HCT116 (cell line): ENCODE measurements around the gene DUSP3. TPM values are rescaled to one million over a fixed set of nuclear protein-coding genes. Genes with fewer than 3 reads are reported as not detected.

Source experiments
- ATAC-seq: fragments of 200-7000 bp; cut with Tn5 transposase; 2 replicates; pipeline ENCODE4 v1.9.1; 2020; ENCODE audit warnings: mild to moderate bottlenecking, moderate library complexity
- BruUV-seq: library from RNA; stranded (reverse); fragments of 400-500 nt; replicated peaks from 2 replicates; lab custom pipeline; 2021; lab: Mats Ljungman, UMichigan
- CTCF ChIA-PET: fragments of 300-600 bp; sonication (Branson Sonifier 250); formaldehyde crosslinking; loops from one replicate; lab custom pipeline; 2021; ENCODE audit warnings: antibody characterized with exemption; lab: Charles Lee
- POLR2A ChIA-PET: fragments of 300-600, 350-600 bp; sonication (Branson Sonifier 250); formaldehyde crosslinking; loops from one replicate; lab custom pipeline; 2021; ENCODE audit warnings: antibody characterized with exemption; lab: Charles Lee
- RAD21 ChIA-PET, 2 experiments: fragments of 300-600 bp; sonication (Branson Sonifier 250); formaldehyde crosslinking; loops; one replicate each; lab custom pipeline; 2023; ENCODE audit warnings: low total read pairs in 2 of 2; ENCODE audit not compliant: uncharacterized antibody in 2 of 2, unreplicated experiment in 2 of 2, low non-redundant PET in 1 of 2; lab: Charles Lee
- DNase-seq: peaks from one replicate; pipeline ENCODE4 v3.0.0-alpha.2; 2010; ENCODE audit warnings: low read depth, low spot score
- H2AFZ ChIP-seq: fragments of 200-600 bp; shearing (Covaris generic), sonication (generic); 2 replicates; pipeline ENCODE4 v1.6.1; 2017; ENCODE audit warnings: low read depth, mixed run types, mixed read lengths, antibody characterized with exemption, low read length; ENCODE audit not compliant: poor library complexity, severe bottlenecking
- H3K27ac ChIP-seq: 2 replicates; pipeline ENCODE4 v1.5.1; 2012; ENCODE audit warnings: low read depth, low read length
- H3K27me3 ChIP-seq: fragments of 200-600 bp; sonication (generic); 2 replicates; pipeline ENCODE4 v1.6.1; 2016; ENCODE audit warnings: mixed run types, low read length, mixed read lengths; ENCODE audit not compliant: insufficient read depth
- H3K36me3 ChIP-seq, 2 experiments: fragments of 200-500 bp in 1 of 2; fragments of 200-600 bp in 1 of 2; sonication (Bioruptor generic) in 1 of 2; sonication (generic) in 1 of 2; 2 replicates each; pipeline versions ENCODE4 v1.5.1 to v1.6.1; 2014 to 2016; ENCODE audit warnings: low read length in 2 of 2, inconsistent platforms in 1 of 2, mixed read lengths in 1 of 2, mixed run types in 1 of 2; ENCODE audit not compliant: insufficient read depth in 2 of 2, control insufficient read depth in 1 of 2
- H3K4me1 ChIP-seq, 2 experiments: fragments of 200-600 bp in 1 of 2; sonication (generic) in 1 of 2; 2 replicates each; pipeline versions ENCODE4 v1.5.1 to v1.6.1; 2012 to 2017; ENCODE audit warnings: low read length in 2 of 2, inconsistent platforms in 1 of 2, mild to moderate bottlenecking in 1 of 2, mixed read lengths in 1 of 2, mixed run types in 1 of 2, moderate library complexity in 1 of 2; ENCODE audit not compliant: insufficient read depth in 2 of 2, control insufficient read depth in 1 of 2
- H3K4me2 ChIP-seq: fragments of 200-600 bp; sonication (generic); 2 replicates; pipeline ENCODE4 v1.6.1; 2017; ENCODE audit warnings: mixed run types, low read length, mixed read lengths
- H3K4me3 ChIP-seq, 2 experiments: fragments of 200-600 bp in 1 of 2; sonication (generic) in 1 of 2; replicated peaks in 1 of 2; 2 replicates each; pipeline ENCODE4 v1.5.1; 2011 to 2016; ENCODE audit warnings: low read length in 2 of 2, control low read depth in 1 of 2, low read depth in 1 of 2, mild to moderate bottlenecking in 1 of 2, mixed read lengths in 1 of 2, mixed run types in 1 of 2
- H3K79me2 ChIP-seq: fragments of 200-600 bp; sonication (generic); 2 replicates; pipeline ENCODE4 v1.6.1; 2017; ENCODE audit warnings: mild to moderate bottlenecking, mixed run types, low read length, moderate library complexity, mixed read lengths; ENCODE audit not compliant: insufficient read depth
- H3K9ac ChIP-seq: fragments of 200-600 bp; sonication (generic); 2 replicates; pipeline ENCODE4 v1.6.1; 2016; ENCODE audit warnings: low read length, mixed read lengths
- H3K9me2 ChIP-seq: fragments of 200-600 bp; sonication (generic), shearing (Covaris generic); 2 replicates; pipeline ENCODE4 v1.6.1; 2017; ENCODE audit warnings: mixed run types, mild to moderate bottlenecking, moderate library complexity; ENCODE audit not compliant: insufficient read depth
- H3K9me3 ChIP-seq, 2 experiments: fragments of 200-500 bp in 1 of 2; fragments of 200-600 bp in 1 of 2; sonication (Bioruptor generic) in 1 of 2; sonication (generic) in 1 of 2; 2 replicates each; pipeline ENCODE4 v1.6.1; 2014 to 2017; ENCODE audit warnings: low read length in 2 of 2, mixed read lengths in 2 of 2, inconsistent platforms in 1 of 2, low read depth in 1 of 2, mild to moderate bottlenecking in 1 of 2, mixed run types in 1 of 2, moderate library complexity in 1 of 2; ENCODE audit not compliant: control insufficient read depth in 1 of 2, insufficient read depth in 1 of 2
- H4K20me1 ChIP-seq: fragments of 200-600 bp; sonication (generic), shearing (Covaris generic); 2 replicates; pipeline ENCODE4 v1.6.1; 2017; ENCODE audit warnings: mixed run types, mild to moderate bottlenecking, moderate library complexity; ENCODE audit not compliant: insufficient read depth
- ATF3 ChIP-seq: IDR thresholded peaks from 2 replicates; pipeline ENCODE4 v1.6.1; 2012
- CEBPB ChIP-seq: IDR thresholded peaks from 2 replicates; pipeline ENCODE4 v1.6.1; 2012; ENCODE audit warnings: low read depth
- EGR1 ChIP-seq: IDR thresholded peaks from 2 replicates; pipeline ENCODE4 v1.6.1; 2012; ENCODE audit warnings: low read depth
- MAX ChIP-seq: IDR thresholded peaks from 2 replicates; pipeline ENCODE4 v1.6.1; 2012
- POLR2AphosphoS5 ChIP-seq: IDR thresholded peaks from 2 replicates; pipeline ENCODE4 v1.6.1; 2011; ENCODE audit warnings: mild to moderate bottlenecking, low read depth, low read length, moderate library complexity
- SRF ChIP-seq: IDR thresholded peaks from 2 replicates; pipeline ENCODE4 v1.6.1; 2012; ENCODE audit warnings: low read depth
- TCF7L2 ChIP-seq: IDR thresholded peaks from 2 replicates; pipeline ENCODE4 v1.7.0; 2011; ENCODE audit warnings: borderline replicate concordance, inconsistent platforms; ENCODE audit not compliant: insufficient read depth, insufficient read length; ENCODE audit errors: extremely low read depth
- YY1 ChIP-seq: IDR thresholded peaks from 2 replicates; pipeline ENCODE4 v1.6.1; 2011; ENCODE audit warnings: low read length, low read depth, moderate library complexity, mild to moderate bottlenecking; ENCODE audit not compliant: insufficient replicate concordance; ENCODE audit errors: extremely low read depth
- ZBTB33 ChIP-seq: IDR thresholded peaks from 2 replicates; pipeline ENCODE4 v1.6.1; 2011; ENCODE audit warnings: mild to moderate bottlenecking, low read length, moderate library complexity; ENCODE audit not compliant: insufficient replicate concordance; ENCODE audit errors: extremely low read depth
- ZFX ChIP-seq: fragments of 450-650 bp; IDR thresholded peaks from 2 replicates; pipeline ENCODE4 v1.6.1; 2017
- intact Hi-C: fragments of 100-400 bp; cut with micrococcal nuclease; formaldehyde crosslinking; loops from 2 replicates; pipeline ENCODE4 v1.10.0; 2022
- total RNA-seq: library from RNA; stranded (reverse); gene quantifications from one replicate; pipeline ENCODE4 v1.2.1, GENCODE V29; 2021; ENCODE audit not compliant: unreplicated experiment

Gene DUSP3
- total RNA-seq, 1 experiment from 2014 or later: 29.6 TPM

GRCh38 chr17:43721537-43722268 lies 57.1 kb downstream of the DUSP3 start:
- H3K9me3 ChIP-seq: no peaks in the 10 kb centered on the region
- H3K4me2 ChIP-seq: no peak overlapping the region
- ChIA-PET POLR2A (no interaction called here), RAD21 (no interaction called here), CTCF (no interaction called here)
- no peaks in the 10 kb centered on the region for H4K20me1 ChIP-seq
- no peak overlapping the region for H3K27ac ChIP-seq
- H3K27me3 ChIP-seq: no peaks in the 10 kb centered on the region
- TF ChIP-seq ZBTB33 (no peak), POLR2AphosphoS5 (no peak), CEBPB (no peak), ZFX (no peak), YY1 (no peak), MAX (no peak), ATF3 (no peak), TCF7L2 (no peak), EGR1 (no peak), SRF (no peak)
- no peaks in the 10 kb centered on the region for H3K79me2 ChIP-seq
- H3K9me2 ChIP-seq: no peaks in the 10 kb centered on the region
- no peak for ATAC-seq
- peaks cover 0 to 34% of the 10 kb centered on the region in 2 experiments; a peak in 2 of 4 replicates for H3K4me1 ChIP-seq
- no peaks in the 10 kb centered on the region for H3K36me3 ChIP-seq
- no TSS peak for BruUV-seq
- intact Hi-C loops: no loop called here
- no peak overlapping the region for H2AFZ ChIP-seq
- H3K4me3 ChIP-seq: no peak overlapping the region
- H3K9ac ChIP-seq: no peak overlapping the region
- DNase-seq: no peak
